ENCODE data around the gene BCL6B.

DNA sequence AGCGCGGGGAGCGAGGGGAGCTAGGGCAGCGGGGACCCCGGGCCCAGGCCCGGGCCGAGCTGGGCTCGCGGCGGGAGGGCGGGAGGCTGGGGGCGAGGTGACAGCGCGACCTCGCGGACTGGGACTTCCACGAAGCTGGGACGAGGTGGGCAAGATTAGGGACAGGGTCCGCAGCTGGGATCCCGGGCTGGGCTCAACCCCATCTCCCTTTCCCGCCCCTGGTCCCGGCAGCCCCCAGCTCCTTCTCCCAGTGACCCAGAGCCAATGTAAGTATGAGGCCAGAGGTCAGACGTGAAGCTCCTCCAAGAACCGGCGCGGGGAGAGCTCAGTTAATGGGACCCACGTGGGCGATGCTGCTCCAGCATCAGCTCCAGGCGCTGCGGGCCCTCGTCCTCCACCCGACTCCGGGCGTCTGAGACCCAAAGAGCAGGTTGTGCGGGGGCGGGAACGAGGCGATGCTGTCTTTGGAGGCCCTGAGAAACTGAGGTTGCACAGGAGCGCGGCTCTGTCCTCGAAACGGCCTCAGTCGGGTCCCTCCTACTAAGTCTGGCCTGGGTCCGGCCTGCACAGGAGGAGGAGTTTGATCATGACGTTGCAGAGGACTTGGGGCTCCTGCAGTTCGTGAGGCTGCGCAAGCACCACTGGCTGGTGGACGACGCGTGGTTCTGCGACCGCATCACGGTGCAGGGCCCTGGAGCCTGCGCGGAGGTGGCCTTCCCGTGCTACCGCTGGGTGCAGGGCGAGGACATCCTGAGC is 26.4 kb upstream of the BCL6B start:
- no peak for TF ChIP-seq CTCF (IDR thresholded peaks at IDR 0.05; ENCODE audit: low read length)
- no peak for TF ChIP-seq EZH2phosphoT487 (IDR thresholded peaks at IDR 0.05; ENCODE audit: low read length)
- no peak for TF ChIP-seq EZH2 (optimal IDR thresholded peaks at IDR 0.05; ENCODE audit: low read depth, low read length)
